ENCODE measurements around the gene INA. TPM values are rescaled to one million over a fixed set of nuclear protein-coding genes. Genes with fewer than 3 reads are reported as not detected.

INA gene
- total and polyA plus RNA-seq, 2 donors (not counting 3 experiments of a cell fraction or from before 2014, with no cell fraction given) = 0.25 to 0.40 TPM

GRCh38 chr10:103246324-103246723, 30.6 kb upstream of the INA start:
- FAIRE-seq (no peak), DNase-seq (ENCODE audit: low read depth, low spot score) (no peak)
- H2AFZ ChIP-seq (ENCODE audit: low read depth, low read length) = no peak overlapping the region
- no peaks in the 10 kb centered on the region for H3K79me2 ChIP-seq (ENCODE audit: control insufficient read depth, insufficient read depth, low read length)
- H3K36me3 ChIP-seq (ENCODE audit: control insufficient read depth in 2 of 2, extremely low read depth in 1 of 2, insufficient read depth in 2 of 2, low read length in 2 of 2) = no peaks in the 10 kb centered on the region
- intact Hi-C loops (cut with micrococcal nuclease) = loop anchor here (5.0 kb wide), 1 partner anchor 241 kb away; no protein-coding TSS in a partner anchor
- no peak overlapping the region for H3K27ac ChIP-seq (ENCODE audit: insufficient read depth, low read depth, low read length)
- H3K4me3 ChIP-seq (replicated peaks in 1 of 3; ENCODE audit: insufficient read depth in 1 of 3, low read depth in 1 of 3, low read length in 3 of 3) = no peak overlapping the region
- ChIA-PET CTCF (interaction anchor here (0.6 to 1.8 kb wide), 7 partner anchors 53 to 330 kb away, joined by 3 to 15 read pairs (median 3); partner anchors contain the start of genes CNNM2 and NT5C2), POLR2A (no interaction called here)
- H3K9me1 ChIP-seq (replicated peaks; ENCODE audit: control insufficient read depth, extremely low read depth, insufficient read depth, low read length) = no peaks in the 10 kb centered on the region
- dilution Hi-C loops (cut with MboI; ENCODE audit: extremely low pct_ligation_motif_present, low sequenced_read_pairs) = no loop called here
- peaks cover 5% of the 10 kb centered on the region for H3K4me1 ChIP-seq (ENCODE audit: control insufficient read depth, extremely low read depth, insufficient read depth, low read length)
- no peak overlapping the region for H3K4me2 ChIP-seq (ENCODE audit: insufficient read depth, low read length)
- H3K27me3 ChIP-seq (ENCODE audit: control insufficient read depth in 2 of 2, insufficient read depth in 2 of 2, low read length in 2 of 2) = peaks cover 0 to 1% of the 10 kb centered on the region in 2 experiments
- H4K20me1 ChIP-seq (replicated peaks; ENCODE audit: control insufficient read depth, extremely low read depth, insufficient read depth, low read length) = no peaks in the 10 kb centered on the region
- no TSS peak for BruUV-seq (replicated peaks)
- no peak overlapping the region for H3K9ac ChIP-seq (replicated peaks; ENCODE audit: extremely low read depth, insufficient read depth, low read length)
- TF ChIP-seq JUN (IDR thresholded peaks at IDR 0.05; ENCODE audit: borderline replicate concordance, insufficient read depth, insufficient read length, low read depth) (no peak), EZH2 (IDR thresholded peaks at IDR 0.05; ENCODE audit: borderline replicate concordance, low read depth, low read length, severe bottlenecking) (no peak), POLR2A (IDR thresholded peaks at IDR 0.05; ENCODE audit: low read depth, low read length) (no peak), POLR2AphosphoS5 (IDR thresholded peaks at IDR 0.05; ENCODE audit: insufficient read depth, low read depth, low read length) (no peak), GATA2 (IDR thresholded peaks at IDR 0.05; ENCODE audit: insufficient read depth, insufficient read length, low read depth, low read length) (no peak), MYC (IDR thresholded peaks at IDR 0.05; ENCODE audit: low read depth, low read length) (no peak), FOS (IDR thresholded peaks at IDR 0.05; ENCODE audit: borderline replicate concordance, insufficient read depth, low read length) (no peak)
- TF ChIP-seq, protein P1, sequence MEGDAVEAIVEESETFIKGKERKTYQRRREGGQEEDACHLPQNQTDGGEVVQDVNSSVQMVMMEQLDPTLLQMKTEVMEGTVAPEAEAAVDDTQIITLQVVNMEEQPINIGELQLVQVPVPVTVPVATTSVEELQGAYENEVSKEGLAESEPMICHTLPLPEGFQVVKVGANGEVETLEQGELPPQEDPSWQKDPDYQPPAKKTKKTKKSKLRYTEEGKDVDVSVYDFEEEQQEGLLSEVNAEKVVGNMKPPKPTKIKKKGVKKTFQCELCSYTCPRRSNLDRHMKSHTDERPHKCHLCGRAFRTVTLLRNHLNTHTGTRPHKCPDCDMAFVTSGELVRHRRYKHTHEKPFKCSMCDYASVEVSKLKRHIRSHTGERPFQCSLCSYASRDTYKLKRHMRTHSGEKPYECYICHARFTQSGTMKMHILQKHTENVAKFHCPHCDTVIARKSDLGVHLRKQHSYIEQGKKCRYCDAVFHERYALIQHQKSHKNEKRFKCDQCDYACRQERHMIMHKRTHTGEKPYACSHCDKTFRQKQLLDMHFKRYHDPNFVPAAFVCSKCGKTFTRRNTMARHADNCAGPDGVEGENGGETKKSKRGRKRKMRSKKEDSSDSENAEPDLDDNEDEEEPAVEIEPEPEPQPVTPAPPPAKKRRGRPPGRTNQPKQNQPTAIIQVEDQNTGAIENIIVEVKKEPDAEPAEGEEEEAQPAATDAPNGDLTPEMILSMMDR (IDR thresholded peaks at IDR 0.05; ENCODE audit: extremely low read depth in 1 of 2, insufficient read depth in 1 of 2, low read depth in 1 of 2, low read length in 2 of 2) = no peak
- TF ChIP-seq, protein P2, sequence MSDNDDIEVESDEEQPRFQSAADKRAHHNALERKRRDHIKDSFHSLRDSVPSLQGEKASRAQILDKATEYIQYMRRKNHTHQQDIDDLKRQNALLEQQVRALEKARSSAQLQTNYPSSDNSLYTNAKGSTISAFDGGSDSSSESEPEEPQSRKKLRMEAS (IDR thresholded peaks at IDR 0.05; ENCODE audit: insufficient read depth, insufficient read length) = no peak
- no peaks in the 10 kb centered on the region for H3K9me3 ChIP-seq (replicated peaks; ENCODE audit: control insufficient read depth, insufficient read depth, low read length)
